Neural progenitor cell (in vitro differentiated cells): ENCODE data around the gene RTN4RL1.

Experiments used
- EZH2 ChIP-seq: fragments of 200-600 bp; sonication (generic); IDR thresholded peaks from 2 replicates; pipeline ENCODE4 v1.6.1; 2017; ENCODE audit warnings: antibody characterized with exemption, mild to moderate bottlenecking, moderate library complexity
- TF ChIP-seq, protein P1 (sequence below): fragments of 200-600 bp; sonication (generic); IDR thresholded peaks from 2 replicates; pipeline ENCODE4 v1.5.1; 2017; ENCODE audit warnings: antibody characterized with exemption, mild to moderate bottlenecking

DNA sequence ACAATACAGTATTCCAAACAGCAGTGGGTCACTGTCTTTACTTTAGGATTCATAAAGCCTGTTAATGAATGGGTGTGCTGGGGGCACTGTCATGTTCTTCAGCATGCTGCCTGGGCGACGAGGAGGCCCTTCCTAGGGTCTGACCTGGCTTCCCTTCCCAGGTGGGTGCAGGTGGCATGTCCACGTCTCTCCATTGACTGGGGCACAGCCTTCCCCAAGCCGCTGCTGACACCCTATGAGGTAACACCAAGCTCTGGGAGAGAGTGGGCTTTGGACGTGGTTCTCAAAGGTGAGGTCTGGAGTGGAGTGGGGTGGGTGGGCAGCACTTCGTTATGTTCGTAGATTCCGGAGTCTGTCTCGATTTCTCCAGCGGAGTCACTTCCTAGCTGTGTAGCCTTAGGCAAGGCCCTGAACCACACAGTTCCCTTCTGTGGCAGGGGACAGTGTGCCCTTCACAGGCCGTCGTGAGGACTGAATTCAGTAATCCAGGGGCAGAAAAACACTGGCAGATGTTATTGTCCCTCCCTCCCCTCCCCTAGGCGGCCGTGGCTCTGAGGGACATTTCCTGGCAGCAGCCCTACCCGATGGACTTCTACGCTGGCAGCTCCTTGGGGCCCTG is 15.9 kb upstream of the RTN4RL1 start:
- no peak for TF ChIP-seq EZH2
- TF ChIP-seq, protein P1, sequence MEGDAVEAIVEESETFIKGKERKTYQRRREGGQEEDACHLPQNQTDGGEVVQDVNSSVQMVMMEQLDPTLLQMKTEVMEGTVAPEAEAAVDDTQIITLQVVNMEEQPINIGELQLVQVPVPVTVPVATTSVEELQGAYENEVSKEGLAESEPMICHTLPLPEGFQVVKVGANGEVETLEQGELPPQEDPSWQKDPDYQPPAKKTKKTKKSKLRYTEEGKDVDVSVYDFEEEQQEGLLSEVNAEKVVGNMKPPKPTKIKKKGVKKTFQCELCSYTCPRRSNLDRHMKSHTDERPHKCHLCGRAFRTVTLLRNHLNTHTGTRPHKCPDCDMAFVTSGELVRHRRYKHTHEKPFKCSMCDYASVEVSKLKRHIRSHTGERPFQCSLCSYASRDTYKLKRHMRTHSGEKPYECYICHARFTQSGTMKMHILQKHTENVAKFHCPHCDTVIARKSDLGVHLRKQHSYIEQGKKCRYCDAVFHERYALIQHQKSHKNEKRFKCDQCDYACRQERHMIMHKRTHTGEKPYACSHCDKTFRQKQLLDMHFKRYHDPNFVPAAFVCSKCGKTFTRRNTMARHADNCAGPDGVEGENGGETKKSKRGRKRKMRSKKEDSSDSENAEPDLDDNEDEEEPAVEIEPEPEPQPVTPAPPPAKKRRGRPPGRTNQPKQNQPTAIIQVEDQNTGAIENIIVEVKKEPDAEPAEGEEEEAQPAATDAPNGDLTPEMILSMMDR, result no peak
